Activated CD8-positive, alpha-beta T cell treated with anti-CD3 and anti-CD28 coated beads for 36 hours (primary cell): Measurements from ENCODE around the gene RPL15. TPM values are rescaled to one million over a fixed set of nuclear protein-coding genes. Genes with fewer than 3 reads are reported as not detected.

Experiments
- ATAC-seq: fragments of 200-7000 bp; cut with Tn5 transposase; one replicate; pipeline ENCODE4 v1.10.0; 2021; ENCODE audit warnings: mild to moderate bottlenecking, moderate library complexity
- CTCF ChIA-PET: fragments of 350-600 bp; sonication (Branson Sonifier 250); formaldehyde crosslinking; loops from one replicate; lab custom pipeline; 2021; ENCODE audit warnings: antibody characterized with exemption; lab: Charles Lee
- POLR2A ChIA-PET: fragments of 350-600 bp; sonication (Branson Sonifier 250); formaldehyde crosslinking; loops from one replicate; lab custom pipeline; 2021; ENCODE audit warnings: antibody characterized with exemption; lab: Charles Lee
- DNase-seq: peaks from one replicate; pipeline ENCODE4 v3.0.0-alpha.2; 2020
- H3K27ac Mint-ChIP-seq: one replicate; pipeline ENCODE4 v1.8.0; 2021; ENCODE audit warnings: mild to moderate bottlenecking, mixed read lengths
- H3K27me3 Mint-ChIP-seq: one replicate; pipeline ENCODE4 v1.8.0; 2021; ENCODE audit warnings: mixed read lengths
- H3K36me3 Mint-ChIP-seq: one replicate; pipeline ENCODE4 v1.8.0; 2021; ENCODE audit warnings: low read depth, mixed read lengths
- H3K4me1 Mint-ChIP-seq: one replicate; pipeline ENCODE4 v1.8.0; 2021; ENCODE audit warnings: low read depth, mixed read lengths
- H3K4me3 Mint-ChIP-seq: one replicate; pipeline ENCODE4 v1.8.0; 2021; ENCODE audit warnings: mild to moderate bottlenecking, moderate library complexity, mixed read lengths
- H3K9me3 Mint-ChIP-seq: one replicate; pipeline ENCODE4 v1.8.0; 2021; ENCODE audit warnings: mixed read lengths
- intact Hi-C: fragments of 100-400 bp; cut with micrococcal nuclease; formaldehyde crosslinking; loops from one replicate; pipeline ENCODE4 v1.10.0; 2022
- total RNA-seq, 2 experiments: library from RNA; stranded (reverse); gene quantifications; one replicate each; pipeline ENCODE4 v1.2.3, GENCODE V29; 2021
- TF ChIP-seq, protein P1 (sequence below): fragments of 200-600 bp; IDR thresholded peaks from one replicate; pipeline ENCODE4 v1.8.0; 2022; ENCODE audit warnings: antibody characterized with exemption, mild to moderate bottlenecking

The RPL15 gene
- total RNA-seq, 2 experiments from 2014 or later = 2,671 to 2,747 TPM

DNA sequence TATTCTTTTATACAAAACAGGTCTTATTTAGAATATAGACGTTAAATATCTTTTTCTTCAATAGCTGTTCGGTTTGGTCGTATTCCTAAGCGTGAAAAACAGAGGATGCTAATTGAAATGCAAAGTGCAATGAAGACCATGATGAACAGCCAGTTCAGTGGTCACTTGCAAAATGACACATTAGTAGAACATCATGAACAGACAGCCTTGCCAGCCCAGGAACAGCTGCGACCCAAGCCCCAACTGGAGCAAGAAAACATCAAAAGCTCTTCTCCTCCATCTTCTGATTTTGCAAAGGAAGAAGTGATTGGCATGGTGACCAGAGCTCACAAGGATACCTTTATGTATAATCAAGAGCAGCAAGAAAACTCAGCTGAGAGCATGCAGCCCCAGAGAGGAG, 45.0 kb downstream of the RPL15 start:
- ATAC-seq (no peak), DNase-seq (no peak)
- peaks cover 21% of the 10 kb centered on the region for H3K4me1 Mint-ChIP-seq
- H3K27ac Mint-ChIP-seq = no peak overlapping the region
- CTCF ChIA-PET = no interaction called here
- peaks cover 13% of the 10 kb centered on the region for H3K36me3 Mint-ChIP-seq
- no peak overlapping the region for H3K4me3 Mint-ChIP-seq
- intact Hi-C loops = no loop called here
- TF ChIP-seq, protein P1, sequence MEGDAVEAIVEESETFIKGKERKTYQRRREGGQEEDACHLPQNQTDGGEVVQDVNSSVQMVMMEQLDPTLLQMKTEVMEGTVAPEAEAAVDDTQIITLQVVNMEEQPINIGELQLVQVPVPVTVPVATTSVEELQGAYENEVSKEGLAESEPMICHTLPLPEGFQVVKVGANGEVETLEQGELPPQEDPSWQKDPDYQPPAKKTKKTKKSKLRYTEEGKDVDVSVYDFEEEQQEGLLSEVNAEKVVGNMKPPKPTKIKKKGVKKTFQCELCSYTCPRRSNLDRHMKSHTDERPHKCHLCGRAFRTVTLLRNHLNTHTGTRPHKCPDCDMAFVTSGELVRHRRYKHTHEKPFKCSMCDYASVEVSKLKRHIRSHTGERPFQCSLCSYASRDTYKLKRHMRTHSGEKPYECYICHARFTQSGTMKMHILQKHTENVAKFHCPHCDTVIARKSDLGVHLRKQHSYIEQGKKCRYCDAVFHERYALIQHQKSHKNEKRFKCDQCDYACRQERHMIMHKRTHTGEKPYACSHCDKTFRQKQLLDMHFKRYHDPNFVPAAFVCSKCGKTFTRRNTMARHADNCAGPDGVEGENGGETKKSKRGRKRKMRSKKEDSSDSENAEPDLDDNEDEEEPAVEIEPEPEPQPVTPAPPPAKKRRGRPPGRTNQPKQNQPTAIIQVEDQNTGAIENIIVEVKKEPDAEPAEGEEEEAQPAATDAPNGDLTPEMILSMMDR = no peak
- no peaks in the 10 kb centered on the region for H3K9me3 Mint-ChIP-seq
- POLR2A ChIA-PET = interaction anchor here (0.6 to 1.5 kb wide), 2 partner anchors 13 to 121 kb away, joined by 3 to 4 read pairs; no protein-coding TSS in a partner anchor
- no peaks in the 10 kb centered on the region for H3K27me3 Mint-ChIP-seq

DNA sequence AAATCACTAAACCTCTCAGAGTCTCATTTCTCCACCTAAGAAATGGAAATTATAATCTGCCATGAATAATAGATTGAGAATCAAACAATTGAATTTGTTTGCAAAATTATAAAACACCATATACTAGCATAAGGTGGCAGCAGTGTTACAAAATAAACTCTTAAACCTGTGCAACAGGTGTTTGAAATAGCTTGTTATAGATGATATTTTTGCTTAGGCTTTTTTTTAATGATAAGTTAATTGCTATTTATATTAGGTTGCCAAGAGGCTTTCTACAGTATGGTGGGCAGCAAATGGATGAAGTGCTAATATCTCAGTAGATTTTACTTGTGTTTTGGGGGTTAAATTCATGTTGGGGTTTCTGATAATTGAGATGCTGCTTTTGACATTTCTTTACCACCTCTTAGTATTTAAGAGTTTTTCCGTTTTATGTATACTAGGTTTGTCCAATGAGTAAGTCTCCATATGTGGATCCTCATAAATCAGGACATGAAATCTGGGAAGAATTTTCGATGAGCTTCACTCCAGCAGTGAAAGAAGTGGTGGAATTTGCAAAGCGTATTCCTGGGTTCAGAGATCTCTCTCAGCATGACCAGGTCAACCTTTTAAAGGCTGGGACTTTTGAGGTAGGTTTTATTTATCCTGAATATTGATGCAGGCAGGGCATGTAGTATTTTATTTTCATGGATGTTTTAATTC, 47.8 kb downstream of the RPL15 start:
- TF ChIP-seq, protein P1 = no peak
- Mint-ChIP-seq H3K36me3 (peaks cover 13% of the 10 kb centered on the region), H3K4me1 (peaks cover 7% of the 10 kb centered on the region), H3K4me3 (no peak overlapping the region), H3K27ac (no peak overlapping the region), H3K9me3 (no peaks in the 10 kb centered on the region), H3K27me3 (no peaks in the 10 kb centered on the region)
- intact Hi-C loops = no loop called here
- CTCF ChIA-PET = interaction anchor here (2.2 kb wide), 1 partner anchor 35 kb away, joined by 4 read pairs; no protein-coding TSS in a partner anchor
- POLR2A ChIA-PET = interaction anchor here (1.8 kb wide), 1 partner anchor 48 kb away, joined by 4 read pairs; the partner anchor contains the start of genes NKIRAS1 and RPL15
- ATAC-seq (no peak), DNase-seq (no peak)

DNA sequence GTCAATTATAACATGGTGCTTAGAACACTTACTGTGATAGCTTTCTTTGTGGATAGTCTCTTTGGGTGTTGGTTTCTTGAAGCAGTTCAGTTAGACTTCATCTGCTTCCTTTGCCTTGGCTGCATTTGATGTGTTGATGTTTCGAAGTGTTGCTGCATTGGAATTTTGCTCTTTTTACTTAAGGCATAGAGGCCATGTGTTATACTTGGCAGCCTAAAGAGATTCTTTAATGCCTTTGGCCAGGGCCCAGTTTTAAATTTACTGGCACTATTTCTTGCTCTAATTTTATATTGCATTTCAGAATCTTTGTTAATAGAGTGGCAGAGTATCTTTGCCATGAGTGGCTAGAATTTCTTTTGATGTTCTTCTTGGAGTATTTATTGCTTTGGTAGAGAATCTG, 49.4 kb downstream of the RPL15 start:
- Mint-ChIP-seq H3K4me3 (no peak overlapping the region), H3K27me3 (no peaks in the 10 kb centered on the region), H3K36me3 (peaks cover 13% of the 10 kb centered on the region), H3K4me1 (peaks cover 6% of the 10 kb centered on the region), H3K9me3 (no peaks in the 10 kb centered on the region), H3K27ac (no peak overlapping the region)
- CTCF ChIA-PET = no interaction called here
- no peak for ATAC-seq
- TF ChIP-seq, protein P1 = no peak
- intact Hi-C loops = no loop called here
- POLR2A ChIA-PET = no interaction called here
- no peak for DNase-seq

DNA sequence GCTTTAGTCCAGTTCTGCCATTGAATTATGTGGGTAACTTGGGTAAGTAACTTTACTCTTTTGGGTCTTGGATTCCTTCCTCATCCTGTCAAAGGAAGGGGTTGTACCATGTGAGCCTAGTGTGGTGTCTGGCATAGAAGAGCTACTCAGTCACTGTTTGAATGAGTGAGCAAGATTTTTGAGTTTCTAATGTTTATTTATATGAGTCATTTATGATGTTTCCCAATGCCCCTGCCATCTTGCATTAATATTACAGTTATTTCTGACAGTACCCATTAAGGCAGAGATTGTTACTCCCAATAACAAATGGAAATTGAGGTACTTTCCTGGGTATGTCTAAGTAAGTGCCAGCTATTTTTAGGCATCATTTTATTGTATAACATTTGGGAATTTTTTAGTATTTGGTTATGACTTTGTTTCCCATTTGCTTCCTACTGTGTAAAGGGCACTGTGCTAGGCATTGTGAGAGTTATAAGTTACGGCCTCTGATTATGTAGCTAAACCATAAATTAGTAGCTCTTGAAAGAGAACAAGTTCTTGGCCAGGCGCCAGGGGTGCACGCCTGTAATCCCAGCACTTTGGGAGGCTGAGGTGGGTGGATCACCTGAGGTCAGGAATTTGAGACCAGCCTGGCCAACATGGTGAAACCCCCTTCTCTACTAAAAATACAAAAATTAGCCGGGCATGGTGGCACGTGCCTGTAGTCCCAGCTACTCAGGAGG, 51.7 kb downstream of the RPL15 start:
- POLR2A ChIA-PET = interaction anchor here (0.6 to 1.2 kb wide), 2 partner anchors 10 to 99 kb away, joined by 3 read pairs; no protein-coding TSS in a partner anchor
- ATAC-seq (no peak), DNase-seq (no peak)
- H3K4me1 Mint-ChIP-seq = peaks cover 6% of the 10 kb centered on the region
- TF ChIP-seq, protein P1 = no peak
- CTCF ChIA-PET = interaction anchor here (1.0 to 1.3 kb wide), 3 partner anchors 8 to 31 kb away, joined by 3 to 4 read pairs (median 3); no protein-coding TSS in a partner anchor
- intact Hi-C loops = no loop called here
- H3K4me3 Mint-ChIP-seq = no peak overlapping the region
- H3K27ac Mint-ChIP-seq = no peak overlapping the region
- H3K27me3 Mint-ChIP-seq = no peaks in the 10 kb centered on the region
- H3K36me3 Mint-ChIP-seq = peaks cover 8% of the 10 kb centered on the region
- H3K9me3 Mint-ChIP-seq = no peaks in the 10 kb centered on the region
